WI38 (cell line): ENCODE measurements around the gene DLG1.

Experiments used
- H3K4me3 ChIP-seq: 2 replicates; pipeline ENCODE4 v1.5.1; 2011; ENCODE audit warnings: low read depth, mild to moderate bottlenecking, control low read depth, low read length
- TF ChIP-seq, protein P1 (sequence below): IDR thresholded peaks from 2 replicates; pipeline ENCODE4 v1.5.1; 2012; ENCODE audit warnings: low read depth, mild to moderate bottlenecking, control low read depth, low read length

DLG1 gene

DNA sequence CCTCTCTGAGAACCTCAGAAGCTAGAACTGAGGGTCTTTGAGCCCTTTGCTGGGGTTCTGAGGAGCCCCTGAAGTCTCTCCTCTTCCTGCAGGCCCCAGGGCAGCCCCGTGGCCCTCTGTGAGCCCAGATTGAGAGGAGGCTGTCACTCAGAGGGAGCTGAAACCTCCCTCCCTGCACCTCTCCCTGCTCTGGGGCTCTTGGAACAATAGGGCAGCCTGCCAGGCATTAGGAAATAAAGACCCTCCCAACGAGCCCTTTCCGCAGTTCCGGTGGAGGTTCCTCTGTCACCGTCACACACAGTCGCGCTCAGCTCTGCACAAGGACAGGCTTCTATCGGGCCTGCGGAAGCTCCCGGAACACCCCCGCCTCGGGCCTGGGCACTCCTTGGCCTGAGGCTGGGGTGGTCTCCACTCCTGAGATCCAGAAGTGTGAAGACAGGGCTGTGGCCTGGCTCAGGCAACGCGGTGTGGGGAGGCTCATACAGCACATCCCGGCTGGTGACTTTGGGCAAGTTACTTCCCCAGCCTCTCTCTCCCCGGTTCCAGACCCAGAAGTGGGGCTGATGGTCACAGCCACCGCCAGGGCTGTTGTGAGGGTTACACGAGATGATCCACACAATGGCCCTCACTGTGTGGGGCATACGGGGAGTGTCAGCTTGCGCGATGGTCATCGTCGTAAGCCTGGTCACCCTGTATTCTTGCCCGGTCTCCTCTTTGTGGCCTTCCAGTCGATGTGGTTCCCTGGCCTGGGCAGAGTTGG is 286.5 kb downstream of the DLG1 start:
- H3K4me3 ChIP-seq: no peak overlapping the region
- TF ChIP-seq, protein P1, sequence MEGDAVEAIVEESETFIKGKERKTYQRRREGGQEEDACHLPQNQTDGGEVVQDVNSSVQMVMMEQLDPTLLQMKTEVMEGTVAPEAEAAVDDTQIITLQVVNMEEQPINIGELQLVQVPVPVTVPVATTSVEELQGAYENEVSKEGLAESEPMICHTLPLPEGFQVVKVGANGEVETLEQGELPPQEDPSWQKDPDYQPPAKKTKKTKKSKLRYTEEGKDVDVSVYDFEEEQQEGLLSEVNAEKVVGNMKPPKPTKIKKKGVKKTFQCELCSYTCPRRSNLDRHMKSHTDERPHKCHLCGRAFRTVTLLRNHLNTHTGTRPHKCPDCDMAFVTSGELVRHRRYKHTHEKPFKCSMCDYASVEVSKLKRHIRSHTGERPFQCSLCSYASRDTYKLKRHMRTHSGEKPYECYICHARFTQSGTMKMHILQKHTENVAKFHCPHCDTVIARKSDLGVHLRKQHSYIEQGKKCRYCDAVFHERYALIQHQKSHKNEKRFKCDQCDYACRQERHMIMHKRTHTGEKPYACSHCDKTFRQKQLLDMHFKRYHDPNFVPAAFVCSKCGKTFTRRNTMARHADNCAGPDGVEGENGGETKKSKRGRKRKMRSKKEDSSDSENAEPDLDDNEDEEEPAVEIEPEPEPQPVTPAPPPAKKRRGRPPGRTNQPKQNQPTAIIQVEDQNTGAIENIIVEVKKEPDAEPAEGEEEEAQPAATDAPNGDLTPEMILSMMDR: no peak

DNA sequence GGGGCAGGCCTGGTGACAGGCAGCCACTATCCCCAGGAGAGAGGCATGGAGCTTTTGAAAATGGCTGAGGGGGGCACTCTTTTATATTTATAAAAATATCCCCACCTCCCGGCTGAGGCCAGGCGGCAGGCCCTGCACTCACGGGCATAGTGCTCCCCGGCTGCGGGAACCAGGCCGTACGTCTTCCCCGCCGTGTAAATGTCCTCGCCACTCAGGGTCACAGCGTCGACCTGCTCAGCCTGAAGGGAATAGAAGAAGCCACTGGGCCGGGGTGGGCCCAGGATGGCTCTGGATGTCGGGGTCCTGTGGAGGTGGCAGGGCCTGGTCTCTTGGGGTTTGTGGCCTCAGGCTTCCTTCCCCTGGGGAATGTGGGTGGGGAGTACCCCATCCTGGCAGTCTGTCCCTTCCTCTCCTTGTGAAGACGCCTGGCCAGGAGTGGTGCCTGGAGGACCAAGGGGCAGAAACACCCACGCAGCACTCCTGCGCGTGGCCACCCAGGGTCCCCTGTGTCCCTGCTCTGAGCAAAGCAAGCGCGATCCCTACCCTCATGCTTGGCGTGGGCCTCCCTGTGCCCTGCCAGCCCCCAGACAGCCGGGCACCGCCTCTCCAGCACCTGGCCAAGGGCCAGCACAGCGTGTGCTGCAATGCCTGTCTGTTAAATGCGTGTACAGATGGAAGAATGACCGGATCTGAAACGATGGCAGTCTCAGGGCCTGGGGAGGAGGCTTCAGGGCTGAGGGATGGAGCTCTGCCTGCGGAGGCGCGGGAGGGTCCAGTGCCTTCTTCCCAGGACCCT is 287.7 kb downstream of the DLG1 start:
- no peak overlapping the region for H3K4me3 ChIP-seq
- TF ChIP-seq, protein P1: no peak

DNA sequence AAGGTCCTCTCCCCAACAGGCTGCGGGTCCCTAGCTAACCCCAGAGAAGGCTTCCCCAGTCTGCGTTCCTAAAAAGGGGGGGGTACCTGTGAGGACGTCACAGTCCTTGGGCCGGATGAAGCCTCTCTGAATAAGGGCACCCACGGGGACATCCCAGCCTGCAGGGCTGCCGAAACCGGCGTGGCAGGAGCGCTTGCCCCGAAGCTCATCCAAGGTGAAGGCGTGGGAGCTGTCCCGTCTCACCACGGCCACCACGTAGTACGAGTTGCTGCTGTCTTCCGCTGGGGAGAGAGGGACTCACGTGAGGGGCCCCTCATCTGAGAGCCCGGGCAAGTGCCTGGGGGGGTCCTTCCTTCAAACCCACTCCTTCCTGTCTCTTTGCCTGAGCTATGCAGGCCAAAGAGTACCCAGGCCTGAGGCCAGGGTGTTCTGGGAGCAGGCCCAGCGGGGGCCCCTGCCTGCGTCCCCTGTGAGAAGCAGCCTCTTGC is 288.8 kb downstream of the DLG1 start:
- TF ChIP-seq, protein P1: no peak
- H3K4me3 ChIP-seq: no peak overlapping the region

DNA sequence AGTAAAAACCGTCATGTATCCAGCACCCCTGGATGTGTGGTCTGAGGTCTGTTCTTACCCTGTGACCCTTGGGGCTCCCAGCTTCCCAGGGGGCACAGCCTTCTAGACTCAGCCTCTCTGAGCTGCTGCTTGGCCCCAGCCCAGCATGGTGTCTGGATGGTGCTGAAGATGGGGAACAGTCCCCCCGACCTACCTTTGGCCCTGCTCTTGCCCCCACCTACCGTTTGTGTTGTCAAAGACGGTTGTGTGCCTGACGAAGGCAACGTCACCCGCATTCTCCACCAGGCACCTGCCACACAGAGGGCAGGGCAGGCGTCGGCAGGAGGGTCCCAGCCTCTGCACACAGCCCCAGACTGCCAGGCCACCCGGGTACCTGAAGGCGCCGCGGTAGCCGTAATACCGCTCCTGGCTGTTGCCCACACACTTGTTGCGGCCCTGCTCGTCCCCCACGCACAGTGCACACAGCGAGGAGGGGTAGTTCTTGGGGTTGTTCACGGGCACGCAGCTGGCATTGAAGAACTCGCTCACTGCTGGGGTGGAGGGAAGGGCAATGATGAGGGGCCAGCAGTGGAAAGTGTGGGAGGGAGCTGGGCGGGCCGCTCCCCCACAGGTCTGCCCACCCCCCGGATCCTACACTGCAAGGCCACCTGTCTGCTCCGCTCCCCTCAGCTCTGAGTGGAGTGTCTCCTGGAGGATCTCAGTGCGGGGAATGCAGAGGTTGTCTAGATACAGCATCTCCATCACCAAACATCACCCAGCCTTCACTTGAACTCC is 289.8 kb downstream of the DLG1 start:
- TF ChIP-seq, protein P1: no peak
- no peak overlapping the region for H3K4me3 ChIP-seq

DNA sequence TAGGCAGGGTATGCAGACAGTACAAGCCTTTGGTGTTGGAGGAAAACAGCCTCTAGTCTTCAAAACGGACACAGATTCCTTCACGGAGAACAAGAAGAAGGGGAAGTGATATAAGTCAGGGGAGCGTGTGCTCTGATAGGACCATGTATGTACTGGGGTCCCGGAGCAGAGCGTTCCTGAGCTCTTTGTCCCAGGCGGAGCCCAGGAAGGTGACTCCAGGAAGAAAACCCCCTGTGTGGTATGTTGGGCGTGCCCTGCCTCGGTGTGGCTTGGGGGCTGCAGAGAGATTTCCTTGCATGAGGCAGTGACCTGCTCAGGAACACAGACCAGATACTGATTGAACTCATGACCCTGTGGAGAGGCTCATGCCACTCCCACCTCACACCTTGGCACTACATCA is 290.5 kb downstream of the DLG1 start:
- no peak overlapping the region for H3K4me3 ChIP-seq

DNA sequence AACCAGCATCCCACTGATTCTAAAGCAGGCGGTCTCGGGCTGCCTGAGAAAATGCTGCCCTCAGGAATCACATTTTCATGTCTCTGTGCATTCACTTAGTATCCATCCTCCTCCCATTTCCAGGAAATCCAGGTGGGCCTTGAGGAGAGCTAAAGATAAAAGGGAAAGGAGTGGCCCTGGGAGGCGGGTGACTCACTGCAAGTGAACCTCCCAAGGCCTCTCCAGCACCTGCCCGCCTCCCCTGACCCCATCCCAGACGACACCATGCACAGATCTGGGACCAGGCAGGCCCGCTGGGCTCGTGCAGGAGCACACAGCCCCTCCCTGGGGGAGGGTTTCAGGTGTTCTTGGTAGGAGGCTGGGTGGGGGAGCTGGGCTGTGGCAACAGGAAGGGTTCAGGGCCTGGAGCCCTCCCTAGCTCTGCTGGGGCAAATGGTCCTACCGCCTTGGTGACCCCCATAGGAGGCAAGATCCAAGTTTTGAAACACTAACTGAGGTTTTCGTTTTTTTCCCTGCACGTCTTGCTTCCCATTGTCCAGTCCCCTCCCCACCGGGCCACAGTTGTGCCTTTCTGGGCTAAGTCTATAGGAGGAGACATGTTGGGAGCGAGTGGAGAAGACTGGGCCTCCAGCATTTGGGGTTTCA is 291.0 kb downstream of the DLG1 start:
- TF ChIP-seq, protein P1: no peak

More for the DNA sequence above, 290.5 kb downstream of the DLG1 start:
- TF ChIP-seq, protein P1: no peak

More for the DNA sequence above, 291.0 kb downstream of the DLG1 start:
- H3K4me3 ChIP-seq: no peak overlapping the region
